MG63 (cell line): ENCODE results near the gene EXOC6. TPM values are rescaled to one million over a fixed set of nuclear protein-coding genes. Genes with fewer than 3 reads are reported as not detected.
"Not testable (repeated sequence)": the region's sequence is repeated elsewhere in the genome, so short reads cannot be mapped to it uniquely, and the experiment has no call there.

ENCODE experiments used
- DNase-seq: peaks from one replicate; pipeline ENCODE4 v3.0.0-alpha.2; 2020
- H3K27me3 ChIP-seq: fragments of 250-450 bp; sonication (Bioruptor Pico); 2 replicates; pipeline ENCODE4 v1.5.1; 2020; ENCODE audit warnings: mild to moderate bottlenecking, moderate library complexity
- H3K36me3 ChIP-seq: fragments of 250-450 bp; sonication (Bioruptor Pico); 2 replicates; pipeline ENCODE4 v1.5.1; 2020; ENCODE audit warnings: mild to moderate bottlenecking, moderate library complexity
- H3K4me3 ChIP-seq: fragments of 250-450 bp; sonication (Bioruptor Pico); 2 replicates; pipeline ENCODE4 v1.5.1; 2020; ENCODE audit warnings: mild to moderate bottlenecking, moderate library complexity
- H3K9me3 ChIP-seq: fragments of 250-450 bp; sonication (Bioruptor Pico); 2 replicates; pipeline ENCODE4 v1.5.1; 2020; ENCODE audit warnings: mild to moderate bottlenecking, moderate library complexity
- total RNA-seq: library from RNA; depleted of rRNA; stranded (reverse); fragments of >200 nt; shearing (Covaris generic); gene quantifications from 2 replicates; pipeline ENCODE4 v1.2.3, GENCODE V29; 2014; ENCODE audit warnings: low replicate concordance; rRNA removed

EXOC6 gene
- total RNA-seq, 1 experiment from 2014 or later = 10.8 TPM

DNA sequence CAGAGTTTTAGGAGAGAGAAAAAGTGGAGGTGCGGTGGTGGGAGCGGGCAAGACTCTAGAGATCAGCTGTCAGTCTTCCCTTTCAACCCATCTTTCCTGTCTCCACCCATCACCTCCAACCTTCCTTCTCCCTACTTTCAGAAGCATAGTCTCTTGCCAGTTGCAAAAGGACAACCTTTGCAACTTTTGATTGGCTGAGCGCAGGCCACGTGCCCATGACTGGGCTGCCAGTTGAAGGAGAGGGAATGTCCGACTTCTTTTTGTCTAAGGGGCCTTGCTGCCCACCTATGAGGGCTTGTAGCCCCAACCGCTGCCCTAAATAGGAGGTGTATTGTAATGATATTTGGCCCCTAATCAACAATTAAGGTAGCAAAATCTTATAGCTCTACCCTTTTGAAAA, 238.0 kb downstream of the EXOC6 start:
- Histone ChIP-seq H3K36me3 (no peaks in the 10 kb centered on the region), H3K4me3 (no peak overlapping the region), H3K9me3 (no peaks in the 10 kb centered on the region), H3K27me3 (no peaks in the 10 kb centered on the region)
- no peak for DNase-seq

GRCh38 chr10:93087846-93088245, 239.5 kb downstream of the EXOC6 start:
- Histone ChIP-seq H3K9me3 (no peaks in the 10 kb centered on the region), H3K27me3 (no peaks in the 10 kb centered on the region), H3K4me3 (no peak overlapping the region), H3K36me3 (no peaks in the 10 kb centered on the region)
- no peak for DNase-seq

- Histone ChIP-seq H3K9me3 (no peaks in the 10 kb centered on the region), H3K4me3 (no peak overlapping the region), H3K27me3 (no peaks in the 10 kb centered on the region), H3K36me3 (no peaks in the 10 kb centered on the region)
- no peak for DNase-seq
Observed at GRCh38 chr10:93088466-93088865, 240.1 kb downstream of the EXOC6 start.

GRCh38 chr10:93090619-93091018, 242.3 kb downstream of the EXOC6 start:
- Histone ChIP-seq H3K4me3 (no peak overlapping the region), H3K27me3 (no peaks in the 10 kb centered on the region), H3K36me3 (no peaks in the 10 kb centered on the region), H3K9me3 (no peaks in the 10 kb centered on the region)
- DNase-seq = no peak

GRCh38 chr10:93091960-93092359, 243.6 kb downstream of the EXOC6 start:
- H3K9me3 ChIP-seq = no peaks in the 10 kb centered on the region
- H3K36me3 ChIP-seq = no peaks in the 10 kb centered on the region
- H3K27me3 ChIP-seq = no peaks in the 10 kb centered on the region
- H3K4me3 ChIP-seq = no peak overlapping the region
- DNase-seq = no peak

DNA sequence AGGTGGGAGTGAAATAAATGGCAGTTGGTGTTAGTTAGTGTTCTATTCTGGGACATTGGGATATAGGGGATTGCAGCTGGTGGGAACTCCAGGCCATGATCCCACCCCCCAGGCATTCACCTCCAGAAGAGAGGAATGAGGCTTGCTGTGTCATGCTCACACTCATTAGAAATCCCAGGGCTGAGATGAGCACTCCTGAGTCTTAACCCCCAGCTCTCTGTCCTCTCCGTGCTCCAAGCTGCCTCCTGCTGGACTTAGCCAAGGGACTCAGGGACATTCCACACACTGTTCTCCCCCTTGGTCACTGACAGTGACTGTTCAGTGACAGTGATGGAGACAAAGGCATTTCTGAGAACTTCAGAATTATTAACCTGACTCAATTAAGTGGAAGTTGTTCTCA, 246.9 kb downstream of the EXOC6 start:
- Histone ChIP-seq H3K4me3 (no peak overlapping the region), H3K9me3 (no peaks in the 10 kb centered on the region), H3K36me3 (no peaks in the 10 kb centered on the region), H3K27me3 (no peaks in the 10 kb centered on the region)
- no peak for DNase-seq

- Histone ChIP-seq H3K9me3 (no peaks in the 10 kb centered on the region), H3K4me3 (no peak overlapping the region), H3K27me3 (no peaks in the 10 kb centered on the region), H3K36me3 (no peaks in the 10 kb centered on the region)
- no peak for DNase-seq
Observed at GRCh38 chr10:93096901-93097300, 248.6 kb downstream of the EXOC6 start.

DNA sequence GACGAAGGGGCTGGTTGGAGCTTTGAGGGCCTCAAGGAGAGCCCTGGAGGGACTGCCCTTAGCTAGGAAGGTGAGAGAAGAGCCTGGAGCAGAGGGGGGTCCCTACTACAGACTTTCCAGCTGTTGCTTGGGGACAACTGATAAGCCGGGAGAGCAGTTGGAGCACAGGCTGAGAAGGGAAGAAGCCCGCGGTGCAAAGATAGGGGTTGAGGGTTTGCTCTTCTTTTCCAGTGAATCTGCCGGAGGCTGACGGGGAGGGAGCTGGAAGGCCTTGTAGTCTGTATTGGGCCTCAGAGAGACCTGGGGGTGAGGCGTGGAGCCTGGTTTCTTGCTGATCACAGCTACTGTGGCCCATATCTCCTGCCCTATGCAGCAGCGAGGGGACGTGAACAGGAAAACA, 249.1 kb downstream of the EXOC6 start:
- Histone ChIP-seq H3K27me3 (no peaks in the 10 kb centered on the region), H3K4me3 (no peak overlapping the region), H3K9me3 (no peaks in the 10 kb centered on the region), H3K36me3 (no peaks in the 10 kb centered on the region)
- DNase-seq = no peak

- H3K36me3 ChIP-seq = no peaks in the 10 kb centered on the region
- no peaks in the 10 kb centered on the region for H3K27me3 ChIP-seq
- no peak overlapping the region for H3K4me3 ChIP-seq
- H3K9me3 ChIP-seq = no peaks in the 10 kb centered on the region
- DNase-seq = no peak
Observed at GRCh38 chr10:93098816-93099215, 250.5 kb downstream of the EXOC6 start.

- no peak for DNase-seq
- H3K4me3 ChIP-seq = no peak overlapping the region
- H3K36me3 ChIP-seq = no peaks in the 10 kb centered on the region
- no peaks in the 10 kb centered on the region for H3K27me3 ChIP-seq
- no peaks in the 10 kb centered on the region; the same call in 1 of the 2 replicates for H3K9me3 ChIP-seq
Observed at GRCh38 chr10:93099670-93100069, 251.3 kb downstream of the EXOC6 start.

GRCh38 chr10:93101148-93101547, 252.8 kb downstream of the EXOC6 start:
- DNase-seq, H3K27me3 ChIP-seq, H3K36me3 ChIP-seq, H3K9me3 ChIP-seq, H3K4me3 ChIP-seq: not testable (repeated sequence)

- Histone ChIP-seq H3K27me3 (no peaks in the 10 kb centered on the region), H3K4me3 (no peak overlapping the region), H3K36me3 (no peaks in the 10 kb centered on the region), H3K9me3 (no peaks in the 10 kb centered on the region; the same call in 1 of the 2 replicates)
- DNase-seq = no peak
Observed at GRCh38 chr10:93103953-93104352, 255.6 kb downstream of the EXOC6 start.

DNA sequence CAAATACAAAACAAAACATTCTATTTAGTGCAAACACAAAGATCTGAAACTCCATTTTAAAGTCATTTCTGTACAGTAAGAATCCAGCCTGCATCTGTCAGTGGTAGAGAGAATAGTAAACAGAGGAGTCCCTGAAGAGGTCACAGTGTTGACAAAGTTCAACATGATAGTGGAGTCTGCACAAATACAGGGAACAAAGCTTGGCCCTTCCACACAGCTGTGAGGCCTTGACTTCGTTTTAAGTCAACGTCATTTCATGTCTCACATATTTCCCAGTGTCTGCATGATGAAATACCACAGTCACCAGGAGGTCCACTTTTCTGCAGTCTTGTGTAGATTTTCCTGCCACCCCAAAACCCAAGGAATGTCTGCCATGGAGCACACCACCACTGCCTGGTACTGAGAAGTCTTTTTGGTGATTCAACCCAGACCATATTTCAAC, 258.3 kb downstream of the EXOC6 start:
- no peak for DNase-seq
- no peaks in the 10 kb centered on the region for H3K27me3 ChIP-seq
- no peaks in the 10 kb centered on the region for H3K36me3 ChIP-seq
- no peaks in the 10 kb centered on the region; the same call in 1 of the 2 replicates for H3K9me3 ChIP-seq
- no peak overlapping the region for H3K4me3 ChIP-seq

Other genes starting within 250 kb of the EXOC6 start
- gene HHEX, start 158.6 kb upstream of the EXOC6 start, total RNA-seq = 4.2 and 9.6 TPM in 2 replicates
- gene CYP26C1, start 212.3 kb downstream of the EXOC6 start, total RNA-seq = not detected in 2 replicates
- gene CYP26A1, start 225.4 kb downstream of the EXOC6 start, total RNA-seq = 0.30 and 0.32 TPM in 2 replicates